Measurements from ENCODE around the gene GNAI3. TPM values are rescaled to one million over a fixed set of nuclear protein-coding genes. Genes with fewer than 3 reads are reported as not detected.

The GNAI3 gene
- total RNA-seq, 1 experiment from 2014 or later, result 6.4 TPM

DNA sequence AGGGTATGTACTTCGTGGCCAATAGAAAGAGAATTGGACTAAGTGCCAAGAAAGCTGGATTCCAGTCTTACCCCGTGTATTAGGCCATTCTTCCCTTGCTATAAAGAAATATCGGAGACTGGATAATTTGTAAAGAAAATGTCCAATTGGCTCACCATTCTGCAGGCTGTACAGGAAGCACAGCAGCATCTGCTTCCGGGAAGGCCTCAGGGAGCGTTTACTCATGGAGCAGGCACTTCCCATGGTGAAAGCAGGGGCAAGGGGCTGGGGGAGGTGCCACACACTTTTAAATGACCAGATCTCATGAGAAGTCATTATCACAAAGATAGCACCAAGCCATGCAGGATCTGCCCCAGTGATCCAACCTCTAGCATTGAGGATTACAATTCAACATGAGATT is 31.1 kb upstream of the GNAI3 start:
- Histone ChIP-seq H3K4me1 (no peaks in the 10 kb centered on the region), H3K9me3 (no peaks in the 10 kb centered on the region), H3K4me3 (ENCODE audit: low read depth, low read length) (no peak overlapping the region), H3K36me3 (ENCODE audit: control insufficient read depth, insufficient read depth, low read length) (no peaks in the 10 kb centered on the region), H3K27me3 (replicated peaks; ENCODE audit: control insufficient read depth, insufficient read depth, low read length) (no peaks in the 10 kb centered on the region)
- TF ChIP-seq, protein P1, sequence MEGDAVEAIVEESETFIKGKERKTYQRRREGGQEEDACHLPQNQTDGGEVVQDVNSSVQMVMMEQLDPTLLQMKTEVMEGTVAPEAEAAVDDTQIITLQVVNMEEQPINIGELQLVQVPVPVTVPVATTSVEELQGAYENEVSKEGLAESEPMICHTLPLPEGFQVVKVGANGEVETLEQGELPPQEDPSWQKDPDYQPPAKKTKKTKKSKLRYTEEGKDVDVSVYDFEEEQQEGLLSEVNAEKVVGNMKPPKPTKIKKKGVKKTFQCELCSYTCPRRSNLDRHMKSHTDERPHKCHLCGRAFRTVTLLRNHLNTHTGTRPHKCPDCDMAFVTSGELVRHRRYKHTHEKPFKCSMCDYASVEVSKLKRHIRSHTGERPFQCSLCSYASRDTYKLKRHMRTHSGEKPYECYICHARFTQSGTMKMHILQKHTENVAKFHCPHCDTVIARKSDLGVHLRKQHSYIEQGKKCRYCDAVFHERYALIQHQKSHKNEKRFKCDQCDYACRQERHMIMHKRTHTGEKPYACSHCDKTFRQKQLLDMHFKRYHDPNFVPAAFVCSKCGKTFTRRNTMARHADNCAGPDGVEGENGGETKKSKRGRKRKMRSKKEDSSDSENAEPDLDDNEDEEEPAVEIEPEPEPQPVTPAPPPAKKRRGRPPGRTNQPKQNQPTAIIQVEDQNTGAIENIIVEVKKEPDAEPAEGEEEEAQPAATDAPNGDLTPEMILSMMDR (IDR thresholded peaks at IDR 0.05; ENCODE audit: insufficient read depth in 1 of 2, low read depth in 1 of 2, low read length in 1 of 2, severe bottlenecking in 1 of 2, unreplicated experiment in 1 of 2), result no peak
- no peak for DNase-seq
- no peak overlapping the region for H3K27ac Mint-ChIP-seq (ENCODE audit: unreplicated experiment)
- H3K9me3 Mint-ChIP-seq (ENCODE audit: unreplicated experiment), result no peaks in the 10 kb centered on the region
- no peaks in the 10 kb centered on the region for H3K36me3 Mint-ChIP-seq (ENCODE audit: insufficient read depth, unreplicated experiment)
- no peaks in the 10 kb centered on the region for H3K4me1 Mint-ChIP-seq (ENCODE audit: low read depth, unreplicated experiment)
- BruUV-seq (replicated peaks), result no TSS peak
- H3K4me3 Mint-ChIP-seq (ENCODE audit: unreplicated experiment), result no peak overlapping the region
- intact Hi-C loops (cut with micrococcal nuclease; ENCODE audit: unreplicated experiment), result no loop called here
- ChIA-PET POLR2A (no interaction called here), CTCF (no interaction called here)
- H3K27me3 Mint-ChIP-seq (ENCODE audit: insufficient read depth, unreplicated experiment), result peaks cover 2% of the 10 kb centered on the region

DNA sequence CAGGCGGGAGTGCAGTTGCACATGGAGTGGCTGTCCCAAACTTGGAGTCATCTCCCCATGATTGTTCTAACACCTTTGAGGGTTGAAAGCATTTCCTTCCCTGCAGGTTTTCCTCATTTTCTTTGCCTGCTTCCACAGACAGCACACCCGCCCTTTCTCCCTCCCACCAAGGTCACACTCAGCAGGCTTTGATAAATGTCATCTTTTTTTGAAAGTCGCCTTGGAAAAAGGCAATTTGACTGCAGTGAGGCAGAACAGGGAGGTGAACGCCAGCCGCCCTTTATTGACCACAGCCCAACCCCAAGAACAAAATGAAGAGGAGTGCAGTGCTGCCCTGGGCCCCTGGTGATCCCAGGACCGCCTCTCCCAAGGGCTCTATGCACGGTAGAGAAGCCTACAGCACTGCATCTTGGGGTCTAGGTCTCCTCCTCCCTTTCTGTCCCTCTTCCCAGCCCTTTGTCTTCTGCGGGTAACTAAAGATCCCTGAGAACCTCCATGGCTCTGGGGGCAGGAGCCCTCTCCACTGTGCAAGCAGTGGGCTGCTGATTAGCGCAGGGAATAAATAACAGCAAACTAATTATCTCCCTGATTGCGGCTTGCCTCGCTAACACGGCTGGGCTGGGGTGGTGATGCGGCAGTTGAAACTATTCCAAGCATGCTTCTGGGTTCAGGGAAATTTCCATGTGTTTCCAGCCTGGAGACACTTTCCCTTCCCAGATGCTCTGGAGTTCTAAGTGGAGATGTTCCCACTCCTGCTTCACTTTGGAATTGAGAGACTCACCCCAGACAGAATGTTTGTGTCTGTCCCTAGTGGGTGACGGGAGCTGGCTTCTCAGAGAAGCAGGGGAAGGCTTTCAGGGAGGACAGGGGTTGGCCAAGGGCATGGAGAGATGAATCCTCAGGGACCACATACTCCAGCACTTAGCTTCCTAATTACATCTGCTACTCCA is 27.1 kb upstream of the GNAI3 start:
- POLR2A ChIA-PET, result no interaction called here
- Histone ChIP-seq H3K36me3 (ENCODE audit: control insufficient read depth, insufficient read depth, low read length) (no peaks in the 10 kb centered on the region), H3K4me3 (ENCODE audit: low read depth, low read length) (no peak overlapping the region), H3K27me3 (replicated peaks; ENCODE audit: control insufficient read depth, insufficient read depth, low read length) (no peaks in the 10 kb centered on the region), H3K4me1 (no peaks in the 10 kb centered on the region), H3K9me3 (no peaks in the 10 kb centered on the region)
- Mint-ChIP-seq H3K27me3 (ENCODE audit: insufficient read depth, unreplicated experiment) (peaks cover 16% of the 10 kb centered on the region), H3K27ac (ENCODE audit: unreplicated experiment) (no peak overlapping the region), H3K9me3 (ENCODE audit: unreplicated experiment) (no peaks in the 10 kb centered on the region), H3K4me3 (ENCODE audit: unreplicated experiment) (no peak overlapping the region), H3K4me1 (ENCODE audit: low read depth, unreplicated experiment) (no peaks in the 10 kb centered on the region), H3K36me3 (ENCODE audit: insufficient read depth, unreplicated experiment) (no peaks in the 10 kb centered on the region)
- CTCF ChIA-PET, result no interaction called here
- DNase-seq, result no peak
- intact Hi-C loops (cut with micrococcal nuclease; ENCODE audit: unreplicated experiment), result no loop called here
- TF ChIP-seq, protein P1 (IDR thresholded peaks at IDR 0.05; ENCODE audit: insufficient read depth in 1 of 2, low read depth in 1 of 2, low read length in 1 of 2, severe bottlenecking in 1 of 2, unreplicated experiment in 1 of 2), result no peak
- BruUV-seq (replicated peaks), result no TSS peak

DNA sequence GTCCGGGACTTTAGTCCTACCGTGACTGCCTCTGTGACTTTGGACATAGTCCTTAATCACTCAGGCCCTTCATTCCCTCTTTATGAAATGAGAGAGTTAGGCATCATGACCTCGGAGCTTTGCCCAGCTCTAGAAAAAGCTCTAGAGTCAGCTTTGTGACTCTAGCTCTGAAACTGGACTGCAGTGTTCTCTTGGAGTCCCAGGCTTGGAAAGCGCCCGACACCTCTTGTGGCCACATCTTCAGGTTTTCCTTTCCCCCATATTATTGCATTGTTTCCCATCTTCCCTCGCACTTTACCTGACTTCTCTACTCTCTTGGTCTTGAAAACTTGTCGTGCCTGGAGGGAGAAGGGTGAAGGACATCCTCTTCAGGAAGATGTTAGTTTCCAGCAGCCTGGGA is 26.4 kb upstream of the GNAI3 start:
- Histone ChIP-seq H3K36me3 (ENCODE audit: control insufficient read depth, insufficient read depth, low read length) (no peaks in the 10 kb centered on the region), H3K4me1 (no peaks in the 10 kb centered on the region), H3K4me3 (ENCODE audit: low read depth, low read length) (no peak overlapping the region), H3K27me3 (replicated peaks; ENCODE audit: control insufficient read depth, insufficient read depth, low read length) (no peaks in the 10 kb centered on the region), H3K9me3 (no peaks in the 10 kb centered on the region)
- DNase-seq, result no peak
- no peak overlapping the region for H3K4me3 Mint-ChIP-seq (ENCODE audit: unreplicated experiment)
- no peak overlapping the region for H3K27ac Mint-ChIP-seq (ENCODE audit: unreplicated experiment)
- BruUV-seq (replicated peaks), result no TSS peak
- intact Hi-C loops (cut with micrococcal nuclease; ENCODE audit: unreplicated experiment), result no loop called here
- H3K36me3 Mint-ChIP-seq (ENCODE audit: insufficient read depth, unreplicated experiment), result no peaks in the 10 kb centered on the region
- POLR2A ChIA-PET, result no interaction called here
- H3K27me3 Mint-ChIP-seq (ENCODE audit: insufficient read depth, unreplicated experiment), result peaks cover 18% of the 10 kb centered on the region
- TF ChIP-seq, protein P1 (IDR thresholded peaks at IDR 0.05; ENCODE audit: insufficient read depth in 1 of 2, low read depth in 1 of 2, low read length in 1 of 2, severe bottlenecking in 1 of 2, unreplicated experiment in 1 of 2), result no peak
- H3K9me3 Mint-ChIP-seq (ENCODE audit: unreplicated experiment), result no peaks in the 10 kb centered on the region
- CTCF ChIA-PET, result no interaction called here
- H3K4me1 Mint-ChIP-seq (ENCODE audit: low read depth, unreplicated experiment), result no peaks in the 10 kb centered on the region

All from Caco-2 (cell line).